ENCODE results near the gene SAMD4B. TPM values are rescaled to one million over a fixed set of nuclear protein-coding genes. Genes with fewer than 3 reads are reported as not detected.
A peak's percentile ranks its signal among the peaks of the same experiment; 100 is the strongest.

Gene SAMD4B
- polyA plus RNA-seq, 2 donors, result 78.7 to 140 TPM

- 83 to 84% methylated on average over 4 of the region's 4 CpGs for WGBS, 2 donors
- Histone ChIP-seq H3K36me3 (ENCODE audit: control insufficient read depth in 2 of 2, insufficient read depth in 2 of 2, low read length in 1 of 2) (no peaks in the 10 kb centered on the region), H3K4me1 (ENCODE audit: control insufficient read depth in 2 of 2, insufficient read depth in 2 of 2, low read length in 1 of 2) (peaks cover 0 to 3% of the 10 kb centered on the region in 2 donors), H3K4me3 (ENCODE audit: low read depth in 1 of 2, low read length in 2 of 2) (no peak overlapping the region), H3K27ac (ENCODE audit: low read depth in 2 of 2, low read length in 1 of 2) (no peak overlapping the region), H3K9me3 (ENCODE audit: control insufficient read depth in 2 of 2, insufficient read depth in 1 of 2, low read depth in 1 of 2, low read length in 1 of 2) (no peaks in the 10 kb centered on the region), H3K27me3 (ENCODE audit: control insufficient read depth in 1 of 2, insufficient read depth in 2 of 2, low read length in 2 of 2) (no peaks in the 10 kb centered on the region)
Measured at GRCh38 chr19:39347332-39348164, 5.3 kb downstream of the SAMD4B start.

- Histone ChIP-seq H3K27ac (ENCODE audit: low read depth in 2 of 2, low read length in 1 of 2) (peak overlapping the region in 1 of 2 donors; percentile 26), H3K4me1 (ENCODE audit: control insufficient read depth in 2 of 2, insufficient read depth in 2 of 2, low read length in 1 of 2) (no peaks in the 10 kb centered on the region), H3K9me3 (ENCODE audit: control insufficient read depth in 2 of 2, insufficient read depth in 1 of 2, low read depth in 1 of 2, low read length in 1 of 2) (no peaks in the 10 kb centered on the region), H3K36me3 (ENCODE audit: control insufficient read depth in 2 of 2, insufficient read depth in 2 of 2, low read length in 1 of 2) (peaks cover 2 to 4% of the 10 kb centered on the region in 2 donors), H3K4me3 (ENCODE audit: low read depth in 1 of 2, low read length in 2 of 2) (no peak overlapping the region), H3K27me3 (ENCODE audit: control insufficient read depth in 1 of 2, insufficient read depth in 2 of 2, low read length in 2 of 2) (no peaks in the 10 kb centered on the region)
- WGBS, 2 donors, result 85 to 86% methylated on average over 4 of the region's 4 CpGs
Measured at GRCh38 chr19:39349326-39349725, 7.1 kb downstream of the SAMD4B start.

DNA sequence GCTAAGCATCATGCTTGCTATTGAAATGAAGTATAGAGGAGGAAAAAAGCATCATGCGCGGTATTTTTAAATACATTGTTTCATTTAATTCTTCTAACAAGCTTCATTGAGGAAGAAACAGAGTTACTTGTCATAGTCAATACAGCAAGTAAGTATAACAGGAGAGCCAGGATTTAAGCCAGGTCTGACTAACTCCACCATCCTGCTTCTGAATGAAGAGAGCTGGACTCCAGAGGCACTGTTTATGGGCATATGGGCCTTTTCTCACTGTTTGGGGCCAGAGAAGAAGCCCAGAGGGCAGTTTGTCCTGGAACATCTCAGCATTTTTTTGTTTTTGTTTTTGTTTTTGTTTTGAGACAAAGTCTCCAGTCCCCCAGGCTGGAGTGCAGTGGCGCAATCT is 7.9 kb downstream of the SAMD4B start:
- Histone ChIP-seq H3K9me3 (ENCODE audit: control insufficient read depth in 2 of 2, insufficient read depth in 1 of 2, low read depth in 1 of 2, low read length in 1 of 2) (no peaks in the 10 kb centered on the region), H3K4me3 (ENCODE audit: low read depth in 1 of 2, low read length in 2 of 2) (no peak overlapping the region), H3K36me3 (ENCODE audit: control insufficient read depth in 2 of 2, insufficient read depth in 2 of 2, low read length in 1 of 2) (peaks cover 4 to 5% of the 10 kb centered on the region in 2 donors), H3K27ac (ENCODE audit: low read depth in 2 of 2, low read length in 1 of 2) (peak overlapping the region in 1 of 2 donors; percentile 47), H3K27me3 (ENCODE audit: control insufficient read depth in 1 of 2, insufficient read depth in 2 of 2, low read length in 2 of 2) (no peaks in the 10 kb centered on the region), H3K4me1 (ENCODE audit: control insufficient read depth in 2 of 2, insufficient read depth in 2 of 2, low read length in 1 of 2) (no peaks in the 10 kb centered on the region)
- whole genome bisulfite sequencing, 2 donors, result 90 to 96% methylated on average over 3 of the region's 3 CpGs

GRCh38 chr19:39351537-39352064 is 9.4 kb downstream of the SAMD4B start:
- no peaks in the 10 kb centered on the region for H3K27me3 ChIP-seq (ENCODE audit: control insufficient read depth in 1 of 2, insufficient read depth in 2 of 2, low read length in 2 of 2)
- WGBS, 2 donors, result 68 to 69% methylated on average over 4 of the region's 4 CpGs
- H3K4me1 ChIP-seq (ENCODE audit: control insufficient read depth in 2 of 2, insufficient read depth in 2 of 2, low read length in 1 of 2), result no peaks in the 10 kb centered on the region
- no peaks in the 10 kb centered on the region for H3K9me3 ChIP-seq (ENCODE audit: control insufficient read depth in 2 of 2, insufficient read depth in 1 of 2, low read depth in 1 of 2, low read length in 1 of 2)
- peaks cover 10 to 17% of the 10 kb centered on the region in 2 donors for H3K36me3 ChIP-seq (ENCODE audit: control insufficient read depth in 2 of 2, insufficient read depth in 2 of 2, low read length in 1 of 2)
- no peak overlapping the region for H3K4me3 ChIP-seq (ENCODE audit: low read depth in 1 of 2, low read length in 2 of 2)
- H3K27ac ChIP-seq (ENCODE audit: low read depth in 2 of 2, low read length in 1 of 2), result no peak overlapping the region

- no peaks in the 10 kb centered on the region for H3K4me1 ChIP-seq (ENCODE audit: control insufficient read depth in 2 of 2, insufficient read depth in 2 of 2, low read length in 1 of 2)
Measured at GRCh38 chr19:39352381-39353255, 10.4 kb downstream of the SAMD4B start.

DNA sequence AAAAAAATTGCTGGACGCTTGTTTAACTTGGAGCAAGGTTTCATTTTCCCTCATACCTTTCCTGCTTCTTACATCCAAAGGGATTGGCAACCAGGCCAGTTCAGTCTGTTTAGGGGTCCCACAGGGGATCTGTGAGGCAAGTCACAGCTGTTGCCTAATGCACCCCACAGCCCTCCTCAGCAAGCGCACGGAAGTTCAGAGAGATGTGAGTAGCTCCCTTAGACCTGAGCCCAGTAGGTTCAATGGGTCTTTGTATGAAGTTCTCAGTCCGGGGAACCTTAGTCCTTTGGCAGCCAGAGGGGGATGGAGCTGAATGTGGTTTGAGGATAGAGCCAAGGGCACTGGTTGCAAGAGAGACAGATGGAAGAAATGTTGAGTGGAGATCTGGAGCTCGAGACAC is 13.0 kb downstream of the SAMD4B start:
- H3K4me3 ChIP-seq (ENCODE audit: low read depth in 1 of 2, low read length in 2 of 2), result no peak overlapping the region

More at GRCh38 chr19:39352381-39353255, 10.4 kb downstream of the SAMD4B start:
- no peak overlapping the region for H3K27ac ChIP-seq (ENCODE audit: low read depth in 2 of 2, low read length in 1 of 2)
- H3K27me3 ChIP-seq (ENCODE audit: control insufficient read depth in 1 of 2, insufficient read depth in 2 of 2, low read length in 2 of 2), result no peaks in the 10 kb centered on the region
- no peak overlapping the region for H3K4me3 ChIP-seq (ENCODE audit: low read depth in 1 of 2, low read length in 2 of 2)
- H3K9me3 ChIP-seq (ENCODE audit: control insufficient read depth in 2 of 2, insufficient read depth in 1 of 2, low read depth in 1 of 2, low read length in 1 of 2), result no peaks in the 10 kb centered on the region
- H3K36me3 ChIP-seq (ENCODE audit: control insufficient read depth in 2 of 2, insufficient read depth in 2 of 2, low read length in 1 of 2), result peaks cover 18 to 27% of the 10 kb centered on the region in 2 donors
- 74 to 76% methylated on average over 12 of the region's 12 CpGs for WGBS, 2 donors

GRCh38 chr19:39356073-39356472 is 13.9 kb downstream of the SAMD4B start:
- Histone ChIP-seq H3K27me3 (ENCODE audit: control insufficient read depth in 1 of 2, insufficient read depth in 2 of 2, low read length in 2 of 2) (no peaks in the 10 kb centered on the region), H3K9me3 (ENCODE audit: control insufficient read depth in 2 of 2, insufficient read depth in 1 of 2, low read depth in 1 of 2, low read length in 1 of 2) (no peaks in the 10 kb centered on the region), H3K36me3 (ENCODE audit: control insufficient read depth in 2 of 2, insufficient read depth in 2 of 2, low read length in 1 of 2) (peaks cover 27 to 30% of the 10 kb centered on the region in 2 donors), H3K4me3 (ENCODE audit: low read depth in 1 of 2, low read length in 2 of 2) (no peak overlapping the region), H3K4me1 (ENCODE audit: control insufficient read depth in 2 of 2, insufficient read depth in 2 of 2, low read length in 1 of 2) (no peaks in the 10 kb centered on the region), H3K27ac (ENCODE audit: low read depth in 2 of 2, low read length in 1 of 2) (no peak overlapping the region)
- 90 to 92% methylated on average over 3 of the region's 3 CpGs for WGBS, 2 donors

More for the DNA sequence above, 13.0 kb downstream of the SAMD4B start:
- Histone ChIP-seq H3K9me3 (ENCODE audit: control insufficient read depth in 2 of 2, insufficient read depth in 1 of 2, low read depth in 1 of 2, low read length in 1 of 2) (no peaks in the 10 kb centered on the region), H3K36me3 (ENCODE audit: control insufficient read depth in 2 of 2, insufficient read depth in 2 of 2, low read length in 1 of 2) (peaks cover 26 to 27% of the 10 kb centered on the region in 2 donors), H3K4me1 (ENCODE audit: control insufficient read depth in 2 of 2, insufficient read depth in 2 of 2, low read length in 1 of 2) (no peaks in the 10 kb centered on the region), H3K27me3 (ENCODE audit: control insufficient read depth in 1 of 2, insufficient read depth in 2 of 2, low read length in 2 of 2) (no peaks in the 10 kb centered on the region), H3K27ac (ENCODE audit: low read depth in 2 of 2, low read length in 1 of 2) (no peak overlapping the region)
- 91% methylated on average over 5 of the region's 5 CpGs for WGBS, 2 donors

DNA sequence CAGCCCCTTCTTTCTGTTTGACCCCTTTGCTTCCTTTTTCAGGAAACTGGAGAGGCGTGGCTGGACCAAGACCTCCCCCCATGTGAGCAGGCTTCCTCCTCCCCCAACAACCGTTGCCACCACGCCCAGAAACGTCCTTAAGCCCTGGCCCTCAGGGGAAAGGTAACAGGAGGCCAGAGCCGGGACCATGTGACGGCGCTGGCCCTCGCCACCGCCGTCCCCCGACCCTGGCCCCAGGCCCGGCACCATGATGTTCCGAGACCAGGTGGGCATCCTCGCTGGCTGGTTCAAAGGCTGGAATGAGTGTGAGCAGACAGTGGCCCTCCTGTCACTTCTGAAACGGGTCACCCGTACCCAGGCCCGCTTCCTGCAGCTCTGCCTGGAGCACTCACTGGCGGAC is 14.4 kb downstream of the SAMD4B start:
- 87 to 90% methylated on average over 18 of the region's 18 CpGs for WGBS, 2 donors
- H3K4me1 ChIP-seq (ENCODE audit: control insufficient read depth in 2 of 2, insufficient read depth in 2 of 2, low read length in 1 of 2), result no peaks in the 10 kb centered on the region
- no peaks in the 10 kb centered on the region for H3K9me3 ChIP-seq (ENCODE audit: control insufficient read depth in 2 of 2, insufficient read depth in 1 of 2, low read depth in 1 of 2, low read length in 1 of 2)
- H3K36me3 ChIP-seq (ENCODE audit: control insufficient read depth in 2 of 2, insufficient read depth in 2 of 2, low read length in 1 of 2), result peaks cover 27 to 30% of the 10 kb centered on the region in 2 donors
- no peak overlapping the region for H3K4me3 ChIP-seq (ENCODE audit: low read depth in 1 of 2, low read length in 2 of 2)
- no peak overlapping the region for H3K27ac ChIP-seq (ENCODE audit: low read depth in 2 of 2, low read length in 1 of 2)
- H3K27me3 ChIP-seq (ENCODE audit: control insufficient read depth in 1 of 2, insufficient read depth in 2 of 2, low read length in 2 of 2), result no peaks in the 10 kb centered on the region

DNA sequence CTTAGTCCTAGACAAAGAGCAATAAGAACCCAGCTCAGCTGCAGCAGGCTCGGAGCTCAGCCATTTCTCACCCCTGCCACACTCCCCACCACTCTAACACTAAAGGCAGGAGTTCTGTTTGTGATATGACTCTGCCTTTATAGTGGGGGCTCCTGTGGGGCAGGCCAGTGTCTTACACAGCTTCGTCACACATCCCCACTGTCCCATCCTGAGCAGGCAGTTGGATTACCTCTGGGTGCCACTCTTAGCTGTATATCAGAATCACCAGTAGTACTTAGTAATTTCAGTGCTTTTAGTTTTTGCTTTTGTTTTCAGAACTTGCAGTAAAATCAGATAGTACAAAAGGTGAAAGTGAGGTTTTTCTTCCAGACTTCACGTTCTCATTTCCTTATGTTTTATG is 16.8 kb downstream of the SAMD4B start:
- H3K36me3 ChIP-seq (ENCODE audit: control insufficient read depth in 2 of 2, insufficient read depth in 2 of 2, low read length in 1 of 2), result peaks cover 24 to 35% of the 10 kb centered on the region in 2 donors
- no peak overlapping the region for H3K27ac ChIP-seq (ENCODE audit: low read depth in 2 of 2, low read length in 1 of 2)

More for the DNA sequence above, 16.8 kb downstream of the SAMD4B start:
- no peaks in the 10 kb centered on the region for H3K27me3 ChIP-seq (ENCODE audit: control insufficient read depth in 1 of 2, insufficient read depth in 2 of 2, low read length in 2 of 2)
- H3K9me3 ChIP-seq (ENCODE audit: control insufficient read depth in 2 of 2, insufficient read depth in 1 of 2, low read depth in 1 of 2, low read length in 1 of 2), result no peaks in the 10 kb centered on the region
- H3K4me3 ChIP-seq (ENCODE audit: low read depth in 1 of 2, low read length in 2 of 2), result no peak overlapping the region
- 86 to 93% methylated on average over 3 of the region's 3 CpGs for WGBS, 2 donors
- H3K4me1 ChIP-seq (ENCODE audit: control insufficient read depth in 2 of 2, insufficient read depth in 2 of 2, low read length in 1 of 2), result peaks cover 0 to 4% of the 10 kb centered on the region in 2 donors

Measured in esophagus (tissue), 2 donors.